Activated naive CD4-positive, alpha-beta T cell treated with Interleukin-2 at 50 U/mL for 16 hours (primary cell): ENCODE data around the gene C4BPA.

Experiments used
- DNase-seq: peaks from one replicate; pipeline ENCODE4 v3.0.0-alpha.2; 2020

C4BPA gene

DNA sequence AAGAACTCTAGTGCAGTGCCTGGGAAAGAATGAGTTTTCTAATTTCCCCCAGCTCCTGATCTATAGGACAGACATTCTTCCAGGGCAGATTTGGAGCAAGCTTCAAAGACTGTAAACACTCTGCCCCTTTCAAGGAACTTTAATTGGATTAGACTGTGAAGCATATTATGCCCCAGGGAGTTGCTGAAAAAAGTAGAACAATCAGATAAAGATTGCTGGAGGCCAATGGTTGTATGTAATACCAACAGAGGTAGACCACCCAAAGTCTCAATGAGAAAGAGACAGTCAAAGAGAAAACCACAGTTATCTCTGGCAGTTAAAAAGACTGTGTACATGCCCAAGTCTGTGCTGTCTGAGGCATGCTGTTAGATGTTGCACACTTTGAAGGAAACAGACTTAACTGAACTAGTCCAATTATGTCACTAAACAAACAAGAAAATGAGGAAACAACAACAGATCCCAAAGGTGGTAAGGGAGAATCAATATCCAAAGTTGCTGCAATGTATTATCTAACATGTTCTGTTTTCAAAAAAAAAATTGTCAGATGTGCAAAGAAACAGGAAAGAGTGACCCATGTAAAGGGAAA lies 24.4 kb downstream of the C4BPA start:
- no peak for DNase-seq

DNA sequence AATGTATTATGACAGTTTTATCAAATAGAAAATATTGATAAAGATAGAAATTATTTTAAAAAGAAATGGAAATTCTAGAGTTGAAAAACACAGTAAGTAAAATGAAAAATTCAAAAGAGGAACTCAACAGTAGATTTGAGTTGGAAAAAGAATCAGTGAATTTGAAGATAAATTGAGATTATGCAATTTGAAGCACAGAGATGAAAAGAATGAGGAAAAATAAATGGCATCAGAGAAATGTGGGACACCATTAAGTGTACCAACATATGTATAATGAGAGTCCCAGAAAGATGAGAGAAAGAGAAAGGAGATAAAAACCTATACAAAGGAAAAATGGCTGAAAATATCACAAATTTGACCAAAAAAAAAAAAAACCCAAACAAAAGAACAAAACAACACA lies 25.0 kb downstream of the C4BPA start:
- no peak for DNase-seq

DNA sequence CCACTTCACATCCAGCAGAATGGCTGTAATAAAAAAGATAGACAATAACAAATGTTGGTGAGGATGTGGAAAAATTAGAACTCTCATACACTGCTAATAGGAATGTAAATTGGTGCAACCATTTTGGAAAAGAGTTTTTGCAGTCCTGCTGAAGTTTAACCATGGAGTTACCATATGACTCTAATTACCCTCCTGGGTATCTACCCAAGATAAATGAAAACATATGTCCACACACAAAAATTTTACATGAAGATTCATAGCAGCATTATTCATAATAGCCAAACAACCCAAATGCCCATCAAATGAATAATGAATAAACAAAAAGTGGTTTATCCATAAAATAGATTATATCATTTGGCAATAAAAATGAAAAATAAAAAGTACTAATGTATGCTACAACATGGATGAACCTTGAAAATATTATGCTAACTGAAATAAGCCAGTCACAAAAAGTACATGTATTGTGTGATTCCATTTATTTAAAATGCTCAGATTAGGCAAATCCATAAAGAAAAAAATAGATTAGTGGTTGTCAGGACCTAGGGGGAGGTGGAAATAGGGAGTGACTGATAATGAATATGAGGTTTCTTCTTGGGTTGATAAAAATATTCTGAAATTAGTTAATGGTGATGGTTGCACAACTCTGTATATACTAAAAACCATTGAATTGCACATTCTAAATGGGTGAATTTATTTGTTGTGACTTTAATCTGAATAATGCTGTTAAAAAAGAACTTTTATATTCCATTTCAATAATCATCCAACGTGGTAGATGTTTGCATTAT lies 26.4 kb downstream of the C4BPA start:
- DNase-seq, result no peak

DNA sequence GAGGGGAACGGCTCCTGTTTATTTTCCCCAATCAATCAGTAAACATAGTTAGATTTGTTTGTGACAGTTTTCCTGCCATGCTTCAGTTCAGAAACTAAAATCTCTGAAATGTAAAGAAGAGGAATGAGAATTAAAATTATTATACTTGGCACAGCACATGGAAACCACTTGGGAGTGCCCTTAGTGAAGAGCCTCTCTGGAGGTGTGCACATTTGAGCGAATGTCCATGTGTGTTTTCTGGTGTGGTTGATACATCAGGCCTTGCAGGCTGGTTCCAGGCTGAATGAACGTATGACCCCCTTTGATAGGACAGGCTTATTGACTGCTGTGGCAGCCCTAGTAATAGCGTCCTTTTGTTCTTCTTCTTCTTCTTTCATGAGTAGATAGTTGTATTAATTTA lies 27.1 kb downstream of the C4BPA start:
- DNase-seq, result no peak

DNA sequence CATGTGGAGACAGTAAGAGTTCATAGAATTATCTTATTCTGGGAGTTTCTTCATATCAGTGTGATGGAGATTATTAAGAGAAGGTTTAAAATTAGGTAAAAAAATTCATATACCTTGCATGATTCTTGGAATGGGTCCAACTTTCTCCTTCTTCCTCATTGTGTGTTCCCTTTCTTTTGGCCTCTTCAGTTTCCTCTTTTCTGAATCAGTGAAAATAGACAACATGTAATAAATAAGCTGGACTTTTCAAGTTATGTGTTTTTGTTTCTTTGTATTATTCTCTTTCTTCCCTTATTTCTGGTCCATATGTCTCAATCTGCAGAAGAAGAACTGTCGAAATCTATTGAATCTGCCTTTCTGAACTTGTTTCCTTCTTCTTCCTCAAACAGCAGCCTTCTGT lies 30.5 kb downstream of the C4BPA start:
- no peak for DNase-seq

DNA sequence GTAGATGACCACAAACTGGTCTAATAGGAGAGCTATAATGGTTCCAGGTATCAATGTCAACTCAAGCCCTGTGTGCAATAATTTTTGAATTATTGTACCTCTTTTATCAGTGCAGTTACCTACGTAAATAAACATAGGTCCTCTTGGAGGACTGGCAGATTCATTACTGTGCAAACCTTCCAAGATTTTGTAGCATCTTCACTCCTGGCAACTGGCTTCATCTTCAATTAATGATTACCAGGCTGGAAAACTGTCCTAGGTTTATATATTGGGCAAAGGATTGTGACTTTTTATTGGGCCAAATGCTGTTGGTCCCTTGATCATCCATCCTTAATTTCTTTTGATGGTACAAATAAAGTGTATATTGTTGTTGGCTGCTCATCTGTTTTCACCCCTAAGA lies 35.6 kb downstream of the C4BPA start:
- DNase-seq, result no peak

DNA sequence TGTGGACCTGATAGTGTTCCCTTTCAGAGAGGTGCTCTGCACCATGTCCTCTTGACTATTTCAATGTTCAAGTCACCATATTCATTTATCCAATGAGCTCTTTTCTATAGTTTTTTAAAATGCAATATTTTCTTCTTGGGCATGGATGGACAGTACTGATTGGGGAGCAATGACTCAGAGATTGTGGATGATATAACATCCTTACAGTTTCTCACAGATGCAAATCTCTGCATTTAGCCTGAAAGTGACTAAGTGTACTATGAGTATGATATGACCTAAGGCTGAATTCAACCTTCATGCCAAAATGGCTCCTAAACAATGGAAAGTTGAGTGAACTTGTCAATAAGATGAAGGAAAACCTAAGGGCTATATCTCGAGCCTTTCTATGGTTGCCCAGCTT lies 36.5 kb downstream of the C4BPA start:
- no peak for DNase-seq

DNA sequence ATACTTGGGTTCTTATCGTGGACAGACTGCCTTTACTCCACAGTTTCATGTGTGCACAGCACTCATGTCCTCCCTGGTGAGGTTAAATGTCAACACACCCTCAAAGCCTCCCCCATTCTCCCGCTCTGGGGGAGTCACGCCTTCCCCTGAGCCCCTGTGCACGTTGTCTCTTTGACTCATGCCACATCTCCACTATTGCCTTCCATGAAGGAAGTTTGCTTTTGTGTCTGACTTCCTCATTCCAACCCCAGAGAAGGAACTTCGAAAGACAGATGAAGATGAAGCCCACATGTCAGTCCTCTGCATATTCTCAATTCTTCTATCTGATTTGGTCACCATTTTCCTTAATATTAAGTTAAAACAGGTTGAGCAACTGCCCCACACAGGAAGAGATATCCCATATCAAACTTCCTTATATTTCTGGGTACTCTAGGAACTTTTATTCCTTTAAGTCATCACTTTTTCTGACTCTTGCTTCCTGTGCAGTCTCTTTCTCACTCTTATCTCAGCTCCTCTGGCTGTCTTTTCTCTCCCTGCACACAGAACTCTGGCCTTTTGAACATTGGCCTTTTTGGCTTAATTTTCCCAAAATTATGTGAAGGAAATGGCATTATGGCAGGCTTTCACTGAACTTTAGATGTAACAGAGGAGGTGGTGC lies 41.5 kb downstream of the C4BPA start:
- DNase-seq, result no peak

DNA sequence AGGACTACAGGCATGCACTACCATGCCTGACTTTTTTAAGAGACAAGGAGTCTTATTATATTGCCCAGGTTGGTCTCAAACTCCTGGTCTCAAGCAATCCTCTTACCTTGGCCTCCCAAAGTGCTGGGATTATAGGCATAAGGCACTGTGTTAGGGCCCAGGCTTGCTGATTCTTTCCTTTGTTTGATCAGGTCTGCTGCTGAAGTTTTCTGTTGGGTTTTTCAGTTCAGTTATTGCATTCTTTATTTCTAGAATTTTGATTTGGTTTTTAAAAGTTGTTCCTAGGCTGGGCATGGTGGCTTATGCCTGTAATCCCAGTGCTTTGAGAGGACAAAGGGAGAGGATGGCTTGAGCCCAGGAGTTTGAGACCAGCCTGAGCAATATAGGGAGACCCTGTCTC lies 47.9 kb downstream of the C4BPA start:
- DNase-seq, result no peak

DNA sequence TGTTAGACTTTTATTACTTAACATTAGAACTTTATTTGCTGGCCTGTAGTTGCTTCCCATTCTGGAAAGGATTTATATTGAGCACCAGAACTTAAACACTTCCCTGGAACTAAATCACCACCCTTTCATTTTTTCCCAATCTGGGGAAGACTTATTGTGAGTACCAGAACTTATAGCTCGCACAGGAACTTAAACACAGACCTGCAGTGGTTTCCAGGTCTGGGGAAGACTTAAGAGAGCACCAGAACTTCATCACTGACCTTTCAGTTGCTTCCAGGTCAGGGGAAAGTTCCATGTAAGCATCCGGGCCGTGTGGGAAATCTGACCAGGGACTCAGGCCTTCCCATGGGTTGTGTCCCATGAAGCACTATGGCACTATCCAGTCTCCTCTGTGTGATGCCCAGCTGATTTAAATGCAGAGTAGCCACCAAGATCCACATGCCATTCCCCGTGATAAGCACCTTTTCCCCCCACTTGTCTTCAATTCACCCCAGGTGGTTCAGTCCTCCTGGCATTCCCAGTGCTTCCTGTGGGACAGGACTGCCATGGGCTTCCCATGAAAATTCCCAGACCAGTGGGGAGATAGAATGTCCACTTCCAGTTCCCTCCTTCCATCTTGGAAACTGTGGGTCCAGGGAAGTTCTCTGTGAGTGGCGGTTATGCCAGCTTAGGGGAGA lies 48.9 kb downstream of the C4BPA start:
- no peak for DNase-seq

DNA sequence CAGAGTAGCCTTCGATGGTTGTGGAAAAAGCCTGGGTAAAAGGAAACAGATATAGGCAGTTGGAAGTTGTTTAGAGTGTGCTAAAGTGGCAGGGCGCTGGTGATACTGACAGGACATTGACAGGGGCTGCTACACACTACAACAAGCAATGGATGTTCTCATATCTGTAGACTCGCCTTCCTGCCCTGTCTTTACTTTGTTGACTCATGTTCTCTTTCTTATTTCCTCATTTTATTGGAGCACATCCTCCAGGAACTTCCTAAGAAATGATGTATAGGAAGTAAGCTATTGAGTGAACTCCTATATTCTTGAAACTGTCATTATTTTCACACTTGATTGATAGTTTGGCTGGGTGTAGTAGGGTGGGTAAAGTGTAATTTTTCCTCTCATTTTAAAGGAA lies 51.0 kb downstream of the C4BPA start:
- no peak for DNase-seq

DNA sequence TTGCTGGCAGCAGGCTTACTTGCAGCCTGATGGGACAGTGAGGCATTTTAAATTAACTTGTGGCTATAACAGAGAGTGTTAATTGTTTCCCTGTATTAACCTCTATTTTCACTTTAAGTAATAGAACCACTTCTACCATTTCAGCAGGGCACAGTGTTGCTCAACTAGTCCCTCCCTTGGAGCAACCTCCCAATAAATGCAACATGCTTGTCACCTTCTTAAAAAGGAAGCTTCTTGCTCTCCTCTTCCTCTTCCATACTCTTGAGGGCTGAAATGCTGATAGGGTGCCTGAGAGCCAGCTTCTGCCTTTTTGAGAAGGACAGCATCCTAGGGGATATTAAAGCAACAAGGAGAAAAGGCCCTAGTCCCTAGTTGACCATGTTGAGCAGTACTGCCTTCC lies 52.1 kb downstream of the C4BPA start:
- no peak for DNase-seq

DNA sequence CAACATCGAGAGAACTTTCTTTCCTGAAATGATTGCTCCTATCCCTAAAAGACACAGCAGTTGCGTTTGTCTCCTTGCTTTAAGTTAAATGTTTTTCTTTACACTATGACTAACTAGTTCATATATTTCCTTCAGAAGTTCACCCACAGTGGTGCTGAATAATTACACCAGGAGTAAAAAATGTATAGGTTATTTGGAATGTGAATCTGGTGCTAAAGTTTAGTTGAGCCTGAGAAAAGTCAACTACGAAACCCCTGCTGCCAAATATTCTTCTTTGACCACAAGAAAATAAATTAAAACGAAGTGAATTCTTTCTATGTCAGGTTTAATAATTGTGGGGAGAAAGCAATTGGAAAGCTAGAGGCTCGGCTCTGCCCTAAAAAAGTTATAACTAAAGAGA lies 52.8 kb downstream of the C4BPA start:
- no peak for DNase-seq

DNA sequence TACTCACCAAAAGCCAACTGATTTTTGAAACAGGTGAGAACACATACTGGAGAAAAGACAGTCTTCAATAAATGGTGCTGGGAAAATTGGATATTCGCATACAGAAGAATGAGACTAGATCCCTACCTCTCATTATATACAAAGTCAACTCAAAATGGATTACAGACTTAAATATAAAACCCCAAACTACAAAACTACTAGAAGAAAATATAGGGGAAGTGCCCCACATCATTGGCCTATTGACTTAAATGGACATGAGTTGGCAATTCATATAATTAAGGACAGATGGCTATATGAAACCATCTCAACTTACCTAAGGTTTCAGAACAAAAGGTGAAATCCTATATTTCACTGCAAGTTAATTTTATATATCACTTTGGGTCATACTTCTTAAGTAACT lies 60.1 kb downstream of the C4BPA start:
- DNase-seq, result no peak

DNA sequence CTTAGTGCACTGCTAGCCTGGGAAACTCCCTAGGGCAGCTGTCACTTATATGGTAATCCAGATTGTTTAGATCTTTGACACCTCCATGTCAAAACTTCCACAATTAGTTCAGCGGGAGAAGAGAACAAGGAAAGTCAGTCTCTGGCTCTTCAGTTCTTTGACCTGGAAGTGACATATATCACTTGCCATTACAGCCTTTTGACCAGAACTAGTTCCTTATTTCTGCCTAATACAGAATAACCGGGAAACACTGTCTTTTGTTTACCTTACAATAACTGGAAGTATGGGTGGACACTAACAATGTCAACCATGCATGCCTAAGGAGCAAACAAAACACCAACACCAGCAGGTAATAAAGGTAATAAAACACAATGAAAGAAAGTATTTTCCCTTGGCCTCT lies 68.3 kb downstream of the C4BPA start:
- DNase-seq, result no peak

DNA sequence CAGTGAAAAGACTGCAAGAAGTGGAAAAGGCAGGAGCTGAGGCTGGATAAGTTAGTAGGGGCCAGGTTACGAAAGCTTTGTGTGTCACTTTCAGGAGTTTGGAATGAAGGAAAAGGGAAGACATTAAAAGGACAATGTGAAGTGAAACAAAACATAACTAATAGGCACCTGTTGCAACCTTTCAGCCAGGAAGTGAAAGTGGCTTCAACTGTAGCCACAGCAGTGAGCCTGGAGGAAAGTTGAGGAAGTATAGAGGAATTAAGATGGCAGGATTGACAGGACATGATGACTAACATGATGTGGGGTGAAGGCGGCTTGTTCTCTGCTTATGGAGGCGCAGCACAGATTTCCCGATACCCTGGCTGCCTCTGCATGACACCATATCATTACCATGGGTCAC lies 68.9 kb downstream of the C4BPA start:
- DNase-seq, result no peak

DNA sequence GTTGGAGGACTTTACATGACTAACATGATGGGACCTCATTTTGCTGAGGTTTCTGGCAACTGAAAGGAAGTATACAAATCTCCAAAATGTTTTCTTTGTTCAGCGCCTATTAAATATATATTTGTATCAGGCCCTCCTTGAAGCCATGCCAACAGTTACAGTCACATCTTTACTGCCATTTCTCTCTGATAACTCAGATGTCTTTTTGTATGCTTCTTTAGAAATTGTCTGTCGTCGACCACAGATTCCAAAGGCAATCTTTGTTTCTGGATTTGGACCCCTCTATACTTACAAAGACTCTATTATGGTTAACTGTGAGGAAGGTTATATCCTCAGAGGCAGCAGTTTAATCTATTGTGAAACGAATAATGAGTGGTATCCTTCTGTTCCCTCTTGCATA lies 69.4 kb downstream of the C4BPA start:
- no peak for DNase-seq

DNA sequence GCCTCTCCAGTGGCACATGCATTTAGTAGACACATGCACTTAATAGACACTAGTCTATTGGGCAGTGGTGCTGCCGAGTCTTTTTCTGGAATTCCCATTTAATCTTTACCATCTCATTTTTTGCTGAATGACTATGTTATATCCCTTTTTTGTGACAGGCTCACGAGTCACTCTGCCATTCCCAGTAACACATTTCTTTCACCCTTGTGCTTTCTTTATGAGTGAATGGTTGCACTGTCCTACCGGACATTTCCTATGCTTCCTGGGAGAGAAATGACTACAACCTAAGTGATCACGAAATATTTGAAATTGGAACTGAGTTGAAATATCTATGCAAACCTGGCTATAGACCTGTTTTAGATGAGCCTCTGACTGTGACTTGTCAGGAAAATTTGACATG lies 70.9 kb downstream of the C4BPA start:
- no peak for DNase-seq

DNA sequence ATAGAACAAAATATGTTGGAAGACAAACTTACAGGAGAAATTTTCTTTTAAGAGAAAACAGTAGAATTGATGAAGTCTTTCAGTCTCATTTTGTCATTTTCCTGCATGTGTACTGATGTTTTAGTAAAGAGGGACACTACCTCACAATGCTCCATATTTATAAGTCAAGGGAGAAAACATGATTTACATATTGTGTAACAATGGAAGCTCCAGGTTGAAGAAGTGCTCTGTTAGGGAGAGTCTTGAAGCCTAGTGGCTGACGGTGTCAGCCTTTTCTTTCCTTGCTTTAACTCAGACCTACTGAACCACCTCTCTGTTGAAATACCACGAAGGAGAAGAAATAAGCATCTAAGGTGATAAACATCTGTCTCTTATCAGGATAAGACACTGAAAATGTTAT lies 75.0 kb downstream of the C4BPA start:
- no peak for DNase-seq

DNA sequence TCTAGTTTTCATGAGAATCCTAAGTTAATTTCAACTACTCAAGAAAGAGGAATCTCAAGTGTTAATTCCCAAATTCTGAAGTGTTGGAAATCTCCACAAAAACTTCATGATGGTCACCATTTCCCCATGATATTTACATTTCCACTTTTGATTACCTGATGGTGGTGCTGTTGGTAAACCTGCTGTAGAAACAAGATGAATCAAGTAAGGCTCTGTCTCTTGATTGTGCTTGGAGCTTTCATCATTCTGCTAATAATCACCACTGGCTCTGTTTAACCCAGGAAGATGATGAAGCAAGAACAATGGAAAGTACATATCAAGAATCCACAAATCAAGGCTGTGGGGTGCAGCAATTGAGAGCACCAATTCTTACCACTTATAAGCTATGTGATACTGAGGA lies 77.8 kb downstream of the C4BPA start:
- no peak for DNase-seq

DNA sequence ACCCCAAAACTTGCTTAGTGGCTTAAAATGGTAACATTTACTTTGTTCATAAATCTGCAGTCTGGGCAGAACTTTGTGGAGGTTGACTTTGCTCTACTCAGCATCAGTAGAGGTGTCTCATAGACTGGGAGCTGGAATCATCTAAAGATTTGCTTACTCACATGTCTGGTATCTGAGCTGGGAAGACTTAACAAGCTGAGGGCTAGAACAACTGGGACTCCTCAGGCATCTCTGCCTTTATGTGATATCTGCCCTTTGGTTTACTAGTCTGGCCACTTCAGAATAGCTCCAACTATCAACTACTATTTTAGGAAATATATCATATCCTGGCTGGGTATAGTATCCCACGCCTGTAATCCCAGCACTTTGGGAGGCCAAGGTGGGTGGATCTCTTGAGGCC lies 82.5 kb downstream of the C4BPA start:
- no peak for DNase-seq

DNA sequence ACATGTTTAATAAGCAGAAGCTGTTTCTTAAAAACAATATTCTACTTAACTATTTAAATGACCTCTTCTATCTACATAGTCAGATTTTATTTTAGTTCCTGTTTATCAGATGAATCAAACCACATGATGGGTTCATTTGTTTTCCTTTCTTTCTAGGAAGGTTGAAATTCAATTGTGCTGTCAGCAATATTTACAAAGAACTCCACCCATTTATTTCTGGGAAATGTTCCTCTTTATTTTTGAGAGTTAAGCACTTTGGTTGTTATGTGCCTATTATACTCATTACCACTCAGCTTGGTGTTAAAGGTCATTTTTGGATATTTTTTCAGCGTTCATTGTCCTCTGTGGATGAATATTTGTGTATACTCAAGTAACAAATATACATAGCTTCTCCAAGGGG lies 84.9 kb downstream of the C4BPA start:
- DNase-seq, result no peak

DNA sequence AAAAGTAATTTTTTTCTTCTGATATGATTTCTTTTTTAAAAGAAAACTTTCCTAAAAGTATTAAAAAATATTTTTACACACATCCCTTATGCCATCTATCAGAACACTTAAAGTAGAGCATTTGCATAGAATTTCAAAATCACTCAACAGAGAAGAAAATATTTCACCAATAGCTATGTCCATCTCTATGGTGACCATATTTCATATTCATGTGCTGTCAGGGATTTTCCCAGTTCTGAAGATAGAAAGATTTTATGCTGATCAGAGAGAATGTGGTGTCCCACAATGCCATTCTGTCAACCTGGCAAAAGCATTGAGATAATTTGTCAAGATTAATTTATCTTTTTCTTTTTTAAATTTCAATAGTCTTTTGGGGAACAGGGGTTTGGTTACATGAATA lies 87.0 kb downstream of the C4BPA start:
- DNase-seq, result no peak

DNA sequence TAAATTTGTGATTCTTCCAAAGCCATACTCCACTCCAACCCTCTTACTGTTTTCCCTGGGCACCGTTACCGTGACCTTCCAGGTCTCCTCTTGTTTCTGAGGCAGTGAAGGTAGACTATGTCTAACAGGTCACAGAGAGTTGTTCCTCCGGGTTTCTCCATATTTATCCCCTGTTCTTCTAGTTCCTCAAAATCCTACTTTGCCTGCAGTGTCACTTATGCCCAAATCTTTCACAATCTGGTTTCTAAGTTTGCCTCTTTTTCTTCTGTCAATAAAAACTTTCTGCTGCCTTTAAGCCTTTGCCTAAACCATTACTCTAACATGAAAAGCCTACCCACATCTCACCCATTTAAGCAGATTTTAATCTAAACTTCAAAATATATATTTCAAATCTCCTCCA lies 87.7 kb downstream of the C4BPA start:
- DNase-seq, result no peak
